ENCODE data around the gene STK10.
A peak's percentile ranks its signal among the peaks of the same experiment; 100 is the strongest.

The STK10 gene

DNA sequence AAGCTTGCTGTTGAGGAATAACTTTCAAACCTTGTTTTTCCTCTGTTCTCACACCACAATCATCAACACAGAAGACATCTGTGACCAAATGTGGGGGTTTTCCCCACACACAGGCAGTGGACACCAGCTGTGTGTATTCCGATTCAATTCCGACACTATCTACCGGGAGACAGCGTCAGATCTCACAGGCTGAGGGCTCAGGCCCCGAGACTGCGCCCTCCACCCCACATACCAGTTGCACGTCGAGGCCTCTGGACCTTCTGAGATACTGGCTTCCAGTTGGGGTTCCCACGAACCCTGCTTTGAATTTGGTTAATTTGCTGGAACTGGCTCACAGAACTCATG, 41.3 kb downstream of the STK10 start:
- DNase-seq (ENCODE audit: low spot score), result no peak
- TF ChIP-seq, protein P1, sequence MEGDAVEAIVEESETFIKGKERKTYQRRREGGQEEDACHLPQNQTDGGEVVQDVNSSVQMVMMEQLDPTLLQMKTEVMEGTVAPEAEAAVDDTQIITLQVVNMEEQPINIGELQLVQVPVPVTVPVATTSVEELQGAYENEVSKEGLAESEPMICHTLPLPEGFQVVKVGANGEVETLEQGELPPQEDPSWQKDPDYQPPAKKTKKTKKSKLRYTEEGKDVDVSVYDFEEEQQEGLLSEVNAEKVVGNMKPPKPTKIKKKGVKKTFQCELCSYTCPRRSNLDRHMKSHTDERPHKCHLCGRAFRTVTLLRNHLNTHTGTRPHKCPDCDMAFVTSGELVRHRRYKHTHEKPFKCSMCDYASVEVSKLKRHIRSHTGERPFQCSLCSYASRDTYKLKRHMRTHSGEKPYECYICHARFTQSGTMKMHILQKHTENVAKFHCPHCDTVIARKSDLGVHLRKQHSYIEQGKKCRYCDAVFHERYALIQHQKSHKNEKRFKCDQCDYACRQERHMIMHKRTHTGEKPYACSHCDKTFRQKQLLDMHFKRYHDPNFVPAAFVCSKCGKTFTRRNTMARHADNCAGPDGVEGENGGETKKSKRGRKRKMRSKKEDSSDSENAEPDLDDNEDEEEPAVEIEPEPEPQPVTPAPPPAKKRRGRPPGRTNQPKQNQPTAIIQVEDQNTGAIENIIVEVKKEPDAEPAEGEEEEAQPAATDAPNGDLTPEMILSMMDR (IDR thresholded peaks at IDR 0.05; ENCODE audit: extremely low read depth, missing control alignments), result no peak

GRCh38 chr5:172145870-172146747, 41.9 kb downstream of the STK10 start:
- TF ChIP-seq, protein P1 (IDR thresholded peaks at IDR 0.05; ENCODE audit: extremely low read depth, missing control alignments), result no peak
- no peak for DNase-seq (ENCODE audit: low spot score)

DNA sequence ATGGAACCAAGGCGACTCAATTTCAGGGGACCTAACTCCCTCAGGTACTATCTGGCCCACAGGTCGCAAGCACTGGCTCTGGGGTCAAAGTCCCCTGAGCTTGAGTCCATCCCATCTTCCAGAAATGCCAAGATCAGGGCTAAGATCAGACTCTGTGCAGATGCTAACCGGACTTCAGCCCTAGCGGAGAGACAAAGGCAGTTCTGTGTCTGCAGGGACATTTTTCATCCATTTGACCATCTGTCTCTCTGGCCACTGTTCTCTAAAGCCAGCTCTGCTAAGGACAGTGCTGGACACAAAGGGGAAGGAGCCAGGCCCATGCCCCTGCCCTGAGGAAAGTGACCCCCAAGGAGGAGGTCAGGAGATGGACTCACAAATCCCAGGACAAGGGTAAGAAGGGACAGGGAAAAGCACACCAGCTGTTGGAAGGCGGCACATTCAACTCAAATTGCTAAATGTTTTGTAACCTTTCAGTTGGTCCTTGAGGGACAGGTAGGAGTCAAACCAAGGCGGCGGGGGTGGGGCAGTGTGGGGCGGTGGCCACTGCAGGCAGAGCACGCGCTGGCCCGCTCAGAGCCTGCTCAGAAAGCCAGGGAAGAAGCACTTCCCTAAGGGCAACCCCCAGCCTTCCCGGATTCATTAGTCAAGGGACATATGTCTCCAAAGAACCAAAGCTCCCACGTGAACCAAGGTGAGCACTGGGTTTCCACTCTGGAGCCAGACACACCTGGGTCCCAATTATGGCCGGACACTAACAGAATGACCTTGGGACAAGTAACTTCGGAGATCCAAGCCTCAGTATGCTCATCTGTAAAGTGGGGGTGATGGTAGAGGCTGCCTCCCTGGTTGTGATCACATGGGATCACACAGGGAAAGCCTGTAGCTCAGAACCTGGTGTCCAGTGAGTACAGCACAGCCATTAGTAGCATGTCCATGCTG, 42.8 kb downstream of the STK10 start:
- TF ChIP-seq, protein P1 (IDR thresholded peaks at IDR 0.05; ENCODE audit: extremely low read depth, missing control alignments), result no peak
- DNase-seq (ENCODE audit: low spot score), result no peak

DNA sequence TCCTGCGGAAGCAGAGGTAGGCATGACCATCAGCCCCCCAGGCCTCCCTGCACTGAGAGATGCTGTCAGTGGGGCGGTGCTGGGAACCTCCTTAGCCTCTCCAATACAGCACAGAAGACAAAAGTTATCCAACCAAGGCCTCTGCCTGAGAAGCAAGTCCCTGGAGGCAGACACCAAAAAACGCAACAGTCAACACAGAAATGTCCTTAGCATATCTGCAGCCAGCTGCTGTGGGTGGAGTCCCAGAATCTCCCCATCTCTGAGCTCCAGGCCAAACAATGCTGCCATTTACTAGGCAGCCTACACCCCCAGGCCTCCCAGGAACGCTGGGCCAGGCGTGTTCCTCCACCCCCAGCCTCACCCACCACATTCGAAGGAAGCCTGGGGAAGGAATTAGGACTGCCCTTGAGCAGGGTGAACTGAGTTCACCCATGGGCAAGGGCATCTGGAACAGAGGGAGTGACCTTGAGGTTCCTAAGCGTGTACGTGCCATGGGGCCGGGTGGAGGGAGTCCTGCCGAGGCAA, 43.7 kb downstream of the STK10 start:
- TF ChIP-seq, protein P1 (IDR thresholded peaks at IDR 0.05; ENCODE audit: extremely low read depth, missing control alignments), result no peak
- DNase-seq (ENCODE audit: low spot score), result peak; percentile 36

DNA sequence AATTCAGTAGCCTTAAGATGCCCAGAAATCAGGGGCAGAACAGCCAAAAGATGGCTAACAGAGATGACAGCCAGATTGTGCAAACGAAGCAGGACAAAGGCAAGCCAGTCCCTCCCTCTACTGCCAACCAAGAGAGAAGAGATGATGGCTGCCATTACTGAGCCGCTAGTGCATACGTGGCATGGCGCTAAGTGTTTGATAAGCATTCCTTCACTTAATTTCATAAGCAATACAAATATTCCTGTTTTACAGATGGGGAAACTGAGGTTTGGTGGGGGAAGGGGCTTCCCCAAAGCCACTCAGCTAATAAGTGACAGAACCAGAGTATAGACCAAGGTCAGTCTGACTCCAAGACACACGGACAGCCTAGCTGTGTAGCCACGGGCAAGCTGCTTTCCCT, 44.1 kb downstream of the STK10 start:
- TF ChIP-seq, protein P1 (IDR thresholded peaks at IDR 0.05; ENCODE audit: extremely low read depth, missing control alignments), result no peak
- no peak for DNase-seq (ENCODE audit: low spot score)

DNA sequence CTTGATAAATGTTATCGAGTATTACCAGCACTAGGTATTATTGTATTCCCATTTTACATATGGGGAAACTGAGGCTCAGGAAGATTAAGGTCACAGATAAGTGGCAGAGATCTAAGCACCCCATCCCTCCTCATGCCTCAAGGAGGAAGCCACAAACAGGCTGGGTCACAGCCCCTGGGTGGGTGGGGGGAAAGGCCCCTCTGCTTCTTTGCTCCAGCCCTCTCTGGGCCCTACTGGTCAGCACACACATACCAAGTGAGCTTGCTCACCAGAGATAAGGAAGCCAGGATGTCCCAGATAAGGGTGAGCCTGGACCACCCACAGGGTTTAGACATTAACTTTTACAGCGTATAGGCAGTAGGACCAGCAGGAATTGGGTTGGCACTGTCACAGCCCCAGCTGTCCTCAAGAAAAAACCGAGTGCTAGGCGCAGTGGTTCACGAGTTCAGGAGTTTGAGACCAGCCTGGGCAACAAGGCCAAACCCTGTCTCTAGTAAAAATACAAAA, 45.3 kb downstream of the STK10 start:
- DNase-seq (ENCODE audit: low spot score), result no peak
- TF ChIP-seq, protein P1 (IDR thresholded peaks at IDR 0.05; ENCODE audit: extremely low read depth, missing control alignments), result no peak
